ENCODE measurements around the gene VSTM2L.

- no peak for TF ChIP-seq POLR2AphosphoS5 (IDR thresholded peaks at IDR 0.05; ENCODE audit: low read depth, low read length)
- TF ChIP-seq POLR2A (IDR thresholded peaks at IDR 0.05; ENCODE audit: low read depth, low read length): no peak
- TF ChIP-seq TAF1 (IDR thresholded peaks at IDR 0.05; ENCODE audit: borderline replicate concordance, low read depth, low read length): no peak
These were observed 14.5 kb downstream of the VSTM2L start for GRCh38 chr20:37917461-37917860.

Data from GM12892 (cell line).